Activated CD8-positive, alpha-beta memory T cell treated with anti-CD3 and anti-CD28 coated beads, Interleukin-2, amount 50 U/mL, for 24 hours (primary cell): ENCODE results near the gene MSMB.
"Not testable (repeated sequence)": the region's sequence is repeated elsewhere in the genome, so short reads cannot be mapped to it uniquely, and the experiment has no call there.

ENCODE experiments used
- DNase-seq: peaks from one replicate; pipeline ENCODE4 v3.0.0-alpha.2; 2020; ENCODE audit errors: extremely low read depth

Gene MSMB, protein sequence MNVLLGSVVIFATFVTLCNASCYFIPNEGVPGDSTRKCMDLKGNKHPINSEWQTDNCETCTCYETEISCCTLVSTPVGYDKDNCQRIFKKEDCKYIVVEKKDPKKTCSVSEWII

DNA sequence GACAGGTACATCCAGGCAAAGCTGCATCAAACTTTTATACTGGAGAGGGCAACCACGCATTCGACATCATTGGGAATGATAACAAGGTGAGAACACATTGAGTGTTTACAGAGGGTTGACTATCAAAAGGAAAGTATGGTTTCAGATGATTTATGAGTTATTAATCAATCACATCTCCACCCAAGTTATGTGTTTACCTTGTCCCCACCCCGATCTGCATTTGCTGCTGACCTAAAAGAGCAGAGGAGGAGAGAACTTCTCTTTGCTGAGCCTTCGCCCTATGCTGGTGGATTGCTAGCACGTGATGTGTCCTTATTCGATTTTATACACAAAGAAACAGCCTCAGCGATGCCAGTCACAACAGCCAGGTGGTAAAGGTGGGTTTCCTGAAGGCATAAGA is at the start of gene MSMB:
Gene MSMB, minus strand, starts transcription at position 9 of the 400 bp plus-strand sequence. CDS start 32 bp downstream, outside the sequence.
- no peak for DNase-seq

DNA sequence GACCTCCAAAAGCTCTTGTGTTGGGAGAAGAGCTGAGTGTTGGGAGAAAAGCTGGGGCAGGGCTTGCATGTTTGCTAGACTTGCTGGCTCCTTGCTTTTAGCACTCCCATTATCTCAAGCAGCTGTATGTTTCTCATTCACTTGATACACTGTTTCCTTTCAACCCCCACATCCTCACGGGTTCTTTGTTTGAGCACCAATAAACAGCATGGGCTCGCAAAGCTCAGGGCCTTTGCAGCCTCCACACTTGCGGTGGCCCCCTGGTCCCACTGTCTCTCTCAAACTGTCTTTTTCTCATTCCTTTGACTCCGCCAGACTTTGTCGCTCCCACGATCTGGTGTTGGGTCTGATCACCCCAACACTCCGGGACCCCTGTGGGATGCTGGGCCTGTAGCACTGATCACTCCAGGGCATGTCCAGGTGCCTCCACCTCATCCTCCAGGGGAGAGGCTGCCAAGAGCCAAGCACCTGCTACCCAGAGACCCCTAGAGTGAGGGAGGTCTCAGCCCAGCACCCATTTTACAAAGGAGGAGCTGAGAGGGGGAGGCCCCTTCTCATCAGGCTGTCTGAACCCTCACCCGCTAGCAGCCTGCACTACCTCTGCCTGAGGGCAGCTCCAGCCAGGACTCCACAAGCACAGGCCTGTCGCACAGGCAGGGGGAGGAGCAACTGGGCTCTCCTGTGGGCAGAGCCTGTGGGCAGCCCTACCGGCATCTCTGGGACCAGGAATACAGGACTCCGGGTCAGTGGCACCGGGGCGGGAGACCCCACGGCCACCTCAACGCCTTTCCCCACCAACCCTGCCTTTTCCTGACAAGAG is 49.1 kb upstream of the MSMB start:
- DNase-seq: no peak

DNA sequence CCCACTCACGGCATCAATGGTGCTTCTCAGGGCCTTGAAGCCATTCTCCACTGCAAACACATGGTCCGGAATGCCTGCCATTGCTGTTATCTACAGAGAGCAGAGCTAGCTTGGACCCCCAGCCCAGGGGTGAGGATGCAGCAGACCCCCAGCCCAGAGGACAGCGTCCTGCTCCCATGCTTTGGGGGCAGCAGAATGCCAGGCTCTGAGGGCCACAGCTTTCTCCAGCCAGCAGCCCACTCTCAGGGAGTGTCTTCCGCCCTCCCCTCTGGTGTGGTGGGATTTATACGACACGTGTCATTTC is 48.1 kb upstream of the MSMB start:
- DNase-seq: no peak

DNA sequence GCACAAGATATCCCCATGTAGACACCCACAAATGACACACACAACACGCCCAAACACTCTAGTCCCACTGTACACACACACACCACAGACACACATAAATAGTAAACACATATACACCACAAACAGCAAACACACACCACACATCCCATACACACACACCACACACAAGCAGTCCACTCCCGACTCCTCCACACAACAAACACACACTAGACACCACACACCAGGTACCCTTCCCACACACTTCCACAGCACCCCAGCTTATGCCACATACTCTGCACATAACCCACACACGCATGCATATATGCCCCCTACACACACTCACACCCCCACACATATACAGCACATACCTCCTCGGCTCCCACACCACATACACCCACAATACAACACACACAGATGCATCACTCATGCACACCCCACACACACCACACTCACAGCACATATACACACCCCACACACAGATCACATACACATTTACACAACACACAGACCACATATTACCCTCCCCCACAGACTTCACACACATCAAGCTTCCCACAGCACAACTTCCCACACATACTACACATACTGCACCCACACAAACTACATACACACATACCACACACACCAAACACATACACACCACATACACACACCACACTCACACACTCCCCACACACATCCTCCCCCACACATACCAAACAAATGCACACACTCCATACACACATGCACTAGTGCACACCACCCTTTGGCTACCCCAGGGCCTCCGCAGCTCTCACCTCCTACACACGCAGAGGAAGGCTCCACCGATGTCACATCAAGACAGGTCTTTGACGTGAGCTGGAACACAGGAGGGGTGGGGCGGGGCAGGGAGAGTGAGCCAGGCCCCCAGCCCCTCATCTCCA is 47.5 kb upstream of the MSMB start:
- not testable (repeated sequence) for DNase-seq

DNA sequence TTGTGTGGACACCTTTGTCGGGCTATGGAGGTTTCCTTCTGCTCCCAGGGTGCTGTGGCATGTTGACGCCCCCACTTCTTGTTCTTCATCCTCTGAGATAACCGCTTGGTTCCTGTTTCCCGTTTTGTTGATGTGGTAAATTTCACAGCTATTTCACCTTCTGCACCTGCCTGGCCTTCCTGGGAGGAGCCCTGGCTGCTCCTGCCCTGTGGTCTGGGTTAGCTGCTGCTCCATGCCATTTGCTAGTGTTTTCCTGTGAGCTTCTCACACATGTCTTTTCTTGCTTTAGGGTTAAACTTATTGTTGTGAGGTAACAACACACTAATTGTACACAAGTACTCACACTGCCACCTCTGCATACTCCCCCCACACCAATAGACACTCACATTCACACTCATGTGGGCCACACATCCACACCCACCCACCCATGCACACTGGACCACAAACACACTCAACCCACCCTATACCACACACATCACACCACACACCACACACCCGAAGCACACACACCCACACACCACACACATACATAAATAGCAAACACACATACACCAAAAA is 46.5 kb upstream of the MSMB start:
- DNase-seq: no peak

DNA sequence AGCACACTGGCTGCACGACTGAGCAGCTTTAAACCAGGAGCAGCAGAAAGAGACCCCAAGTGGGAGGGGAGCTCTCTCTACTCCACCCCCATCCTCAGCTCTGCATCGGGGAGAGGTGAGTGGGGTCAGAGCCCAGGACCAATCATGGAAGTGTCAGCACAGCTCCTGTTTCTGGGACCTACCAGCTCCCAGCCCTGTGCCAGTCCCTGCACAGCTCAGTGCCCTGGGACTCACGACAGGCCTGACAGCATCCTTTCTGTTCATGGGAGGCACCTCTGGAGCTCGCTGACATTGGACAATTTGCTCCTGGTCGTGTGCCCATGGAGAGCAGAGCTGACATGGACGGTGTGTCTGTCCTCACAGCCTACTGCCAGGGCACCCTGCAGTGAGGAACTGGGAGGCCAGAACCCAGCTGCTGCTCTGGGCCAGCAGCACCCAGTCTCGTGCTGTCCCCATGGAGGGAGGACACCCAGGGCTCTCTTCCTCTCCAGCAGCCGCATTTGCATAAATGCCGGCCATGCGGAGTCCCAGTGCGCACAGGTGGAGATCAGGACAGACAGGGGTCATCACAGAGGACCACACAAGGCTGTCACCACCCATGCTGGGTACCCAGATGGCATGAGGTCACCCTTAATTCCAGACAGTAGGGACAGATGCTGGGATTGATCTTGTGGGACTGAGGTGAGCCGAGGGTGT is 45.9 kb upstream of the MSMB start:
- DNase-seq: no peak

DNA sequence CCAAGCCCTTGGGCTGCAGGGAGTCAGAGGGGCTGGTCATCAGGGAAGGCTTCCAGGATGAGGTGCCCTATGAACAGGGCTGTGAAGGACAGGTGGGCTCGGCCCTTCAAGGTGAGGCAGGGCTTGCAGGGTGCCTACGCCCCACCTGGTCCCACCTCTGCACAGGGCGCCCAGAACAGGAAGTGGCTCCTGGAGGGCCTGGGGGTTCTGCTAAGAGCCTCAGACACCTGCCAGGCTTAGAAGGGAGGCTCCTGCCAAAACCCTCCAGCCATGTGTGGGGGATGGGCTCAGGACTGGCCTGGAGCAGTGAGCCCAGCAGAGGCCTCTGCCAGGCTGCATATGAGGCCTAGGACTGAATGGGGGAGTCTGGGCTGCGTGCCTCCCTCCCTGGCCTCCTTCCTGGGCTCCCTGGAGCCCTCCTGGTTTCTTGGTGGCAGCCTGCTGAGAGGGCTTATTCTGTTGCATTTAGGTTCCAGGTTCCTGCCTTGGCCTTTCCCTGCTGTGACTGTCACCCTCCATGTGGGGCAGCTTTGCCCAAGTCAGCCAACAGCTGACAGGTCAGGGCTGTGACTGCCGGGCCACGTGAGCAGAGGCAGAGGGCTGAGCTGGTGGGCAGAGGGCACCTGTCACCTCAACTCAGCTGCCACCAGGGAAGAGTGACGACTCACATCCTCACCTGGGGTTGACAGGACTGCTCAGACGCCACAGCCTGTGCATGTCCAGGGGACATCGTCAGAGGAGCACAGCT is 45.2 kb upstream of the MSMB start:
- no peak for DNase-seq

DNA sequence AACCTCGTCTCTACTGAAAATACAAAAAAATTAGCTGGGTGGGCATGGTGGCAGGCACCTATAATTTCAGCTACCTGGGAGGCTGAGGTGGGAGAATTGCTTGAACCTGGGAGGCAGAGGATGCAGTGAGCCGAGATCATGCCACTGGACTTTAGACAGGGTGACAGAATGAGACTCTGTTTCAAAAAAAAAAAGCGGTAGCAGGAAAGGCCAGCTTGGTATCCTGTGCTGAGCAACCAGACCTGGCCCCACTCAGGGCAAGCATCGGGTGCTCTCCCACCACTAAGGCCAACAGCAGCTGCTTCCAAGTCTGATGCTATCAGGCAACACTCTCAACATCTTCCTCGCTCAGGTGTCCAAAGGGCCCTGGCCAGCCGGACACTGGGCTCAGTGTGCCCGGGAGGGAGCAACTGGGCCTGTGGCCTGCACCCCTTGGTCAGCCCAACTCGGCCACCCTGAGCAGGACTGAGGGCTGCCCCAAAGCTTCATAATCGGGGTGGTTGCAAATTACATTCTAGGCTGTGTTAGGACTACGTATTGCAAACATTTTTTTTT is 44.3 kb upstream of the MSMB start:
- DNase-seq: no peak

DNA sequence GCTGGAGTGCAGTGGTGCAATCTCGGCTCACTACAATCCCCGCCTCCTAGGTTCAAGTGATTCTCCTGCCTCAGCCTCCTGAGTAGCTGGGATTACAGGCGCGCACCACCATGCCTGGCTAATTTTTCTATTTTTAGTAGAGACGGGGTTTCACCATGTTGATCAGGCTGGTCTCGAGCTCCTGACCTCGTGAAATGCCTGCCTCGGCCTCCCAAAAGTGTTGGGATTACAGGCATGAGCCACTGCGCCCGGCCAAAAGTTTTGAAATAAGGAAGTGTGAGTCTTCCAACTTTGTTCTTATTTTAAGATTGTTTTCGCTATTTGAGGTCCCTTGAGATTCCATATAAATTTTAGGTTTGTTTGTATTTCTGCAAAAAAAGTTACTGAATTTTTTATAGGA is 41.3 kb upstream of the MSMB start:
- DNase-seq: not testable (repeated sequence)

DNA sequence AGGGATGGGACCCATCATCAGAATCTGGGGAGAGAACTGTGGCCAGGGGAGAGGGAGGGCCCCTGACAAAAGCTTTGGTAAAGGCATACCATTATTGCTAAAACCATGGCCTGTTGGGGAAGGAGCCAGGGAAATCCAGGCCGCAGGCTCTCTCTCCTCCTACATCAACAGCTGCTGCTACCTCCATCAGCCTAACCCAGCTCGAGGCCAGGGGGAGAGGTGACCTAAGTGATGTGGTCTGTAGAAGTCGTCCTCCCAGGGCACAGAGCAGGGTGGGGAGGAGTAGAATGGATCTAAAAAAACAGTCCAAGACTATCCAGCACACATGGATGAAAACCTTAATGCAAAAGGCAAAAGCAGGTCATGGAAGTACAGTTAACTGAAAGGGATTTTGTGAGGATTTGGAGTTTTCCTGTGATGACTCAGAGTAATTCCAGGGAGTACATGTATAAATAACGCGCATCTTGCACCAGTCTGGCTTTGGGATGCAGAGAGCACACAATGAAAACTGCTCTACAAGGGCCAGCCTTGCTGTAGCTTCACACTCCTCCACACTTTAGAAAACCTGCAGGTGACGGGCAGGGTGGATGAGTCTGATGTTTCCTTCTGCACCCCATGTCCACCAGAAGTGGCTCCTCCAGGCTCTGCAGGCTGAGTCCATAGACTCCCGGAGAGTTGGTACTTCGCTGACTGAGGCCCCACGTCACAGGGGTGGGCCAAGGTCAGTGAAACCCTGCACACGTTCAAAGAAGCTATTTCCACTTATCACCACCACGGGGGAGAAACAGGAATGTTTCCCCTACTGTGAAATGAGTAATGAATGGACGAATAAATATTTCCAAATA is 38.5 kb upstream of the MSMB start:
- DNase-seq: no peak

DNA sequence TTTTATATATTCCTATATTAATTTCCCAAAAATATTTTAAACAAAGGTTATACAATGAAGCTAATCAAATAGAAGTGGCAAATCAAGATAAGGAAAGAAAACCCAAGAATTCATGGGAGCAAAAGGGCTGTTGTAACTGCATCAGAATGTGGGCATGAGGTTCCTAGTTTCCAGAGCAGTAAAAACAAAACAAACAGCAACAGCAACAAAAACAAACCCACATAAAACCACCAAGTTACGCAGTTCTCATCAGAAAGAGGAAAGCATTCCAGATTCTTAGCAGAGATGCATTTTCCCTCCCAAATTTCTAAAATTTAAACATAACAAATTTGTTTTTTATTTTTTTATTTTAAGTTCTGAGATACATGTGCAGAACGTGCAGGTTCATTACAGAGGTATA is 34.8 kb upstream of the MSMB start:
- no peak for DNase-seq

DNA sequence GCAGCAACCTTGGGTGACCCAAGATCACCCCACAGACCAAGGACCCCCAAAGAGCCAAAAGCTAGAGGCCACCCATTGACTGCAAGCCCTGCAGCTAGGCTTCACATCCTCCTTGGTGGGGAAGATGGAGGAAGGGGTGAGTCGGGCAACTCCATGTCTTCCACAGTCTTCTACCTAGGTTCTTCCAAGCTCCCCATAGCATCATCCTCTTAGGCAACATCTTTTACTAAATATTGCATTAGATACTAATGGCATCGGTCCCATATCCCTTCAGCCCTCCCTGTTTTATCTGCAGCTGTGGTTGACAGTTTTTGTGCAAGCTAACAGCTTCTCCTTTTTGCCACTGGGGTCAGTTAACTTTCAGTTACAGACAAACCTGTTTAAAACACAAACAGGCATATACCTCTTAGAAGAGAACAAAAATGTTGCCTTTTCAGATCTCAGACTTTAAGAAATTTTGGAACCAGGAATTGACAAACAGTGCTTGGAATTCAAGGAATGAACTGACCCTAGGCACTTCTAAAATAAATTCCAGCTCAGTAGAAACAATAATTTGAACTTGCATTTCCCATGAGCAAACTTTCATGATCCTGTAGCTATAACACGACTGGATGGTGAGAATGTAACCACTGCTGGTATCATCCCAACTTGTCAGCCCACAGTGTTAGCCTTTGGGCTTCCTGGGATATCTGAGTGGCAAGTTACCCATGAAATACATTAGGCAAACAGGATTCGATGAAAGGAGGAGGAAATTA is 33.9 kb upstream of the MSMB start:
- no peak for DNase-seq

DNA sequence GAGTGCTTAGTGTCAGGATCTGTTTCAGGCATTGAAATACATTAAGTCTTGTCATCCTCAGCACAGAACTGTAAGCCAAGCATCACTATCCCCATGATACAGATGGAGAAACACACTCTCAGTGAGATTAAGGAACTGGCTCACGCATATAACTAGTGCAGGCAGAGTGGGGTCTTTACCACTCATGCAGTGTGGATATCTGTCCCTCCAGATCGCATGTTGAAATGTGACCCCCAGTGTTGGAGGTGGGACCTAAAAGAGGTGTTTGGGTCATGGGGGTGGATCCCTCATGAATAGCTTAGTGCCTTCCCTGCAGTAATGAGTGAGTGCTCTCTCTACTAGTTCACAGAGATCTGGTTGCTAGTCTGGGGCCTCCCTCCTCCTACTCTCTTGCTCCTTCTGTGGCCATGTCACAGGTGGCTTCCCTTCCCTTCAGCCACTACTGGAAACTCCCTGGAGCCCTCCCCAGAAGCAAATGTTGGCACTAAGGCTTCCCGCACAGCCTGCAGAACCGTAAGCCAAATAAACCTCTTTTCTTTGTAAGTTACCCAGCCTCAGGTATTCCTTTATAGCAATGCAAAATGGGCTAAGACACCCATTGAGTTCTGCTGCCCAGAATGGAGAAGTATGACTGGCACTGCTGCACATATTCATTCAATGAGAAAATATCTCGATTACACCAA is 31.8 kb upstream of the MSMB start:
- DNase-seq: no peak

DNA sequence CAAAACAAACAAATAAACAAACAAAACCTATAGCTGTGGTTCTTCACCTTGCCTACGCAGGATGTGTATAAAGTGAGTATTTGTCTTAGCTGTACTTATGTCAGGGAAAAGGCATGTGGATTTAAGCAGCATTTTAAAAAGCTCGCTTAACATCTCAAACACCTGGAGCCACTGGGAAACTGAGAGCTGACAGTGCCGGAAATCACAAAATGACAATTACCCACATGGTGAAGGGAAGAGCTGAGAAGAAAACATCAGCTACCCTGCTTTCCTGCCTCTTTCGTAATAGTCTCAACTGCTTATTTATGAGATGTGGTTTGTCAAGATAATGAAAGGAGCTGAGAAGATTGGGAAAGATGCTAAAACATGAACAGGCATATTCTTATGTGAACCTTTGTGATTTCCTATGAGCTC is 31.1 kb upstream of the MSMB start:
- DNase-seq: no peak

DNA sequence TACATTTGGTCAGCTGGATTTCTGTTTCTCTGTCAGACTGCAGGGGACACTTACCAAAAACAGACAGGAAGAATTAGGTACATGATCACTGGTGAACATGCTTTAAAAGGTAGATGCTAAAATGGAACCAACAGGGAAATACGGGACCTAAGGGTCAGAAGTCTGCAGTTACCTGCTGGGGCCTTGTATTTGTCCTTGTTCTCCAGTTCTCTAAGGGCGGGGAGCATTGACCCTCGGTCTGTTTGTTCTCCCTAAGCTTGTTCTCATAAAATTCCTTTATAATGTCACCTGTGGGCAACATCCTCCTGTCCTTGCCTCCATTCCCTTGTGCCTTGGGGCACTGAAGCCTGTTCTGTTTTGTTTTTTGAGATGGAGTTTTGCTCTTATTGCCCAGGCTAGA is 29.8 kb upstream of the MSMB start:
- DNase-seq: no peak

DNA sequence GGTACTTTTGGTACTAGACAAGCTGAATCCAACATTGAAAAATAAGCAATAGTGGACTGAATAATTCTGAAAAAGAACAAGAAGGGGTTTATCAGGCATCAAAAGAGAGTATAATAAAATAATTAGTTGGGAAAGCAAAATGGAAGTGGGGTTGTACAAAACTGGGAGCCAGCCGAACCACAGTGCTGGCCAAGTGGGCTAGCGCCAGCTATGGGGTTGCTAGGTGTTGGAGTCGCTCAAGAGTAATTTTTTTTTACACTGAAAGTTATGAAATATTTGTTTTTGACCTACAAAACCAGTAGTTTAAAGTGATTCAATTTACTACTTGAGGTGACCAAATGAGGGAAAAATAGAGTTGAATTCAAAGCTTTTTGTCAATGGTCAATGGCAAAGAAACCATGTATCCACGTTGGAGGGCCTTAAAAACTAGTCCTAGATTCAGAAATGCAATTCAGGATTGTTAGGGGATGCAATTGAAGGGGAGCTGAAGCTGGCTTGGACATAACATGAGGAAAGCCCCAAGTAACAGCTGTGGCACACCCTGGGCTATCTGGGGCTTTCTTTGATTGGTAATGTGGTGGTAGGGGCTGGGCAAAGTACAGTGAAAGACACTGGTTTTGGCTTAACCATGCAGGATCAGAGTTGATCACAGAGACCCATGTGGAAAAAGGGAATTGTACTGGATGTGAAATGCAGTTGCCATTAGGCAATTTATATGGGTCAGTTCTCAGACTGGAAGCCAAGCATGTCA is 28.3 kb upstream of the MSMB start:
- no peak for DNase-seq

DNA sequence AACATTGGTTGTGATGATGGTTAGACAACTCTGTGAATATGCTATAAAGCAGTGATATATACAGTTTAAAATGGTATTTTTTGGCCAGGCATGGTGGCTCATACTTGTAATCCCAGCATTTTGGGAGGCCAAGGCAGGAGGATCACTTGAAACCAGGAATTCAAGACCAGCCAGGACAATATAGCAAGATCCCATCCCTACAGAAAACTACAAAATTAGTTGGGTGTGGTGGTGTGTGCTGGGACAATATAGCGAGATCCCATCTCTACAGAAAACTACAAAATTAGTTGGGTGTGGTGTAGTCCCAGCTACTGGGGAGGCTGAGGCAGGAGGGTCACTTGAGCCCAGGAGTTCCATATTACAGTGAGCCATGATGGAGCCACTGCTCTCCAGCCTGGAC is 27.5 kb upstream of the MSMB start:
- DNase-seq: no peak

DNA sequence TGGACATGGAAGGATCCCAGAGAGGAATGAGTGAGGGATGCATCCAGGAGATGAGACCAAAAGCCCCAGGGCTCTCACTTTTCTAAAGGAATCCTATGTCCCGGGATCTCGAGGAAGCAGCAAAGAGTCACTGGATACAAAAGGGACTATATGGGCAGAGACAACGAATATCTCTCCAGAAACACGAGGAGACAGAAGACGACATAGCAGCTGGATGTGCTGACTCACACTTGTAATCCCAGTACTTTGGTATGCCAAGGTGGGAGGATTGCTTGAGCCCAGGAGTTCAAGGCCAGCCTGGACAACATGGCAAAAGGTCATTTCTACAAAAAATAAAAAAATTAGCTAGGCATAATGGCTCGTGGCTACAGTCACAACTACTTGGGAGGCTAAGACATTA is 24.7 kb upstream of the MSMB start:
- no peak for DNase-seq
